ENCODE data around the gene LMNTD2.
A peak's percentile ranks its signal among the peaks of the same experiment; 100 is the strongest.

LMNTD2 gene, protein sequence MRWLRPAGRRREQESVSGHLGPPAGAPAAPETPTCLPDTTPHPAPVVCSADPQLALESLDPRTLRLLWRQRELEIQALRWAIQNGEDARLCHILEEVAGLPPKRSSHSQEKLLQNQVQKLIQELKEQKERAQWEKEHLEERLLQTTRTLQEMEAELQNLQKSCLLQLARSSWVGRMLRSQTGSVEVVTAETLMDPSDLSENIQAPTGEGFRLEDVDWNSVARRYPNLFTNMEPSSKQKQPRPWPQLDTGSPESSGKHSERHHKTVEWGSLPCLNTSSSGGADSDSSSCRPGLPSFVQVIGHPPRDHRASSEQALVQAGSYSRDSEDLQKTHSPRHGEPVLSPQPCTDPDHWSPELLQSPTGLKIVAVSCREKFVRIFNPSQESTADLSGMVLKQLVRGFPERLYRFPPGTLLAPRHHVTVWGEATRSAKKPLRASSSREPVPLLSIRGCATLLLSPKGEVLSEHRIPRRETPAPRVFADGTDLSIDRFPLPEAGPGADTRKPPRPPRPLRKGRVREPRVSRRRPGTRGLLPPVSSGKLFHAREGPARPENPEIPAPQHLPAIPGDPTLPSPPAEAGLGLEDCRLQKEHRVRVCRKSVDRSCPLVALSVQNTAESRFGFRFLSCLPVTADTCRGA

DNA sequence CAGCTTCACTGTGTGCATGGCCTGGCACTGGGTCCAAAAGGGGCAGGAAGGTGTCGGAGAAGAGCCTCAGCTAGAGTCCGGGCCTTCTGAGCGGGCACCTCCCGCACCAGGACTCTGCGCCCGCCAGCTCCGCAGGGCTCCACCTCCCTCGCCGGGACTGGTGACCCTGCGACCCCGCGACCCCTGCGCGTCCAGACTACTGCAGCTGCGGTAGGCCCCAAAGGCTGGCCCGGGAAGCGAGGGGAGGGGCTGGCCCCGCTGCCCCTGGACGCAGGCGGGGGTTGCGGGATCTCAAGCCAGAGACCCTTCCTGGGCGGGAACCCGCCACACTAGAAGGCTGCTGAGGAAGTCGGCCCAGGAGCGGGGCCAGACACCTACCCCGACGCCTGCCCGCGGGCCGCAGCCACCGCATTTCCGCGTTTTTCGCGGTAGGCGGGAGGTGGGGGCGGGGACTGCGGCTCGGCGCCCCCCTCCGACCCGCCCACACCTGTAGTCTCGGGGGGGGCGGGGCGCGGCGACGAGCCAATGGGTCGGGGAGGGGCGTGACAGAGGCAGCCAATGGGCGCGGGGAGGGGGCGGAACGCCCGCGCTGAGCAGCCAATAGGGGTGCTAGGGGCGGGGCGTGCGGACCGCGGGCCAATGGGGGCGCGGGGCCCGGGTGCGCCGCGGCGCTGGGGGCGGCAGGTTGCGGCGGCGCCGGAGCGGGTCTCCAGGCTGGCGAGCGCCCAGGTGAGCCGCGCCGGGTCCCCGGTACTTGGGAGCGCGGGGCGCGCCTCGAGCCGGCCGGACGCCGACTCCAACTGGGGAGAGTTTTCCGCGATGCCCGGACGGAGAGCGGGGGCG, at the start of gene LMNTD2, which contains the start of gene RASSF7:
Gene LMNTD2, minus strand, starts transcription at position 434 of the 843 bp plus-strand sequence. Its CDS starts 22 bp downstream, at position 412.
Gene RASSF7, plus strand, starts transcription at position 666 of the 843 bp plus-strand sequence. CDS start 799 bp downstream, outside the sequence.
- peak; percentile 92 for DNase-seq (ENCODE audit: low spot score)
- peak within 1 kb of the TSS; percentile 95 for H3K4me3 Mint-ChIP-seq
- no peaks in the 10 kb centered on the region for H3K9me3 Mint-ChIP-seq
- H3K27me3 Mint-ChIP-seq (ENCODE audit: low read depth): peaks cover 14% of the 10 kb centered on the region
- H3K36me3 Mint-ChIP-seq (ENCODE audit: low read depth): peaks cover 13% of the 10 kb centered on the region
- H3K27ac Mint-ChIP-seq: peak within 1 kb of the TSS; percentile 49
- peaks cover 9% of the 10 kb centered on the region for H3K4me1 Mint-ChIP-seq (ENCODE audit: low read depth)

DNA sequence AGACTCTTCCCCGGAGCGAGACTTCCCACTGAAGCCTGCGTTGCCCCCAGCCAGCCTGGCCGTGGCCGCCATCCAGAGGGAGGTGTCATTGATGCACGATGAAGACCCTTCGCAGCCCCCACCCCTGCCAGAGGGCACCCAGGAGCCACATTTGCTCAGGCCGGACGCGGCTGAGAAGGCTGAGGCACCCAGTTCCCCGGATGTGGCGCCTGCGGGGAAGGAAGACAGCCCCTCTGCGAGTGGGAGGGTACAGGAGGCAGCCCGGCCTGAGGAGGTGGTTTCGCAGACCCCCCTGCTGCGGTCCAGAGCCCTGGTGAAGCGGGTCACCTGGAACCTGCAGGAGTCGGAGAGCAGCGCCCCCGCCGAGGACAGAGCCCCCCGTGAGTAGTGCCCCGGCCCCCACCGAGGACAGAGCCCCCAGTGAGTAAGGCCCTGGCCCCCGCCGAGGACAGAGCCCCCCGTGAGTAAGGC, 48.8 kb upstream of the LMNTD2 start:
- Mint-ChIP-seq H3K36me3 (ENCODE audit: low read depth) (peaks cover 42% of the 10 kb centered on the region), H3K27ac (no peak overlapping the region), H3K4me3 (no peak overlapping the region), H3K9me3 (no peaks in the 10 kb centered on the region), H3K27me3 (ENCODE audit: low read depth) (no peaks in the 10 kb centered on the region), H3K4me1 (ENCODE audit: low read depth) (peaks cover 7% of the 10 kb centered on the region)
- DNase-seq (ENCODE audit: low spot score): no peak

DNA sequence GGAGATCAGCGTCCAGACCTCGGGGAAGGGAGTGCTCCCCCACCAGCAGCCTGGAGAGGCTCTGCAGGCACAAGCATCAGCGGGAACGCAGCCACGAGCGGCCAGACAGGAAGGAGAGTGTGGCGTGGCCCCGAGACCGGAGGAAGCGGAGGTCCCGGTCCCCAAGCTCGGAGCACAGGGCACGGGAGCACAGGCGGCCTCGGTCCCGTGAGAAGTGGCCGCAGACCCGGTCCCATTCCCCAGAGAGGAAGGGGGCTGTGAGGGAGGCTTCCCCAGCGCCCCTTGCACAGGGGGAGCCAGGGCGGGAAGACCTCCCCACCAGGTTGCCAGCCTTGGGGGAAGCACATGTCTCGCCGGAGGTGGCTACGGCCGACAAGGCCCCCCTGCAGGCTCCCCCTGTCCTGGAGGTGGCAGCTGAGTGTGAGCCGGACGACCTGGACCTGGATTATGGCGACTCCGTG, 48.3 kb upstream of the LMNTD2 start:
- H3K27me3 Mint-ChIP-seq (ENCODE audit: low read depth): no peaks in the 10 kb centered on the region
- peaks cover 2% of the 10 kb centered on the region for H3K4me1 Mint-ChIP-seq (ENCODE audit: low read depth)
- DNase-seq (ENCODE audit: low spot score): no peak
- H3K9me3 Mint-ChIP-seq: no peaks in the 10 kb centered on the region
- H3K4me3 Mint-ChIP-seq: no peak overlapping the region
- peak overlapping the region; percentile 43 for H3K27ac Mint-ChIP-seq
- H3K36me3 Mint-ChIP-seq (ENCODE audit: low read depth): peaks cover 44% of the 10 kb centered on the region

DNA sequence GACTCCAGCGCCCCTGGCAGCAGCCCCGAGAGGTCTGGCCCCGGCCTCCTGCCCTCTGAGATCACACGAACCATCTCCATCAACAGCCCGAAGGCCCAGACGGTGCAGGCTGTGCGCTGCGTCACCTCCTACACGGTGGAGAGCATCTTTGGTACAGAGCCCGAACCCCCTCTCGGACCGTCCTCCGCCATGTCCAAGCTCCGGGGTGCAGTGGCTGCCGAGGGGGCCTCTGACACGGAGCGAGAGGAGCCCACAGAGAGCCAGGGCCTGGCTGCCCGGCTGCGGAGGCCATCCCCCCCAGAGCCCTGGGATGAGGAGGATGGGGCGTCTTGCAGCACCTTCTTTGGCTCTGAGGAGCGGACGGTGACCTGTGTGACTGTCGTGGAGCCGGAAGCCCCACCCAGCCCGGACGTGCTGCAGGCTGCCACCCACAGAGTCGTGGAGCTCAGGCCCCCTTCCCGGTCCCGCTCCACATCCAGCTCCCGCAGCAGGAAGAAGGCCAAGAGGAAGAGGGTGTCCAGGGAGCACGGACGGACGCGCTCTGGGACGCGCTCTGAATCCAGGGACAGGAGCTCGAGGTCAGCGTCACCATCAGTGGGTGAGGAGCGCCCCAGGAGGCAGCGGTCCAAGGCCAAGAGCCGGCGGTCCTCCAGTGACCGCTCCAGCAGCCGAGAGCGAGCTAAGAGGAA, 47.6 kb upstream of the LMNTD2 start:
- H3K27me3 Mint-ChIP-seq (ENCODE audit: low read depth): no peaks in the 10 kb centered on the region

DNA sequence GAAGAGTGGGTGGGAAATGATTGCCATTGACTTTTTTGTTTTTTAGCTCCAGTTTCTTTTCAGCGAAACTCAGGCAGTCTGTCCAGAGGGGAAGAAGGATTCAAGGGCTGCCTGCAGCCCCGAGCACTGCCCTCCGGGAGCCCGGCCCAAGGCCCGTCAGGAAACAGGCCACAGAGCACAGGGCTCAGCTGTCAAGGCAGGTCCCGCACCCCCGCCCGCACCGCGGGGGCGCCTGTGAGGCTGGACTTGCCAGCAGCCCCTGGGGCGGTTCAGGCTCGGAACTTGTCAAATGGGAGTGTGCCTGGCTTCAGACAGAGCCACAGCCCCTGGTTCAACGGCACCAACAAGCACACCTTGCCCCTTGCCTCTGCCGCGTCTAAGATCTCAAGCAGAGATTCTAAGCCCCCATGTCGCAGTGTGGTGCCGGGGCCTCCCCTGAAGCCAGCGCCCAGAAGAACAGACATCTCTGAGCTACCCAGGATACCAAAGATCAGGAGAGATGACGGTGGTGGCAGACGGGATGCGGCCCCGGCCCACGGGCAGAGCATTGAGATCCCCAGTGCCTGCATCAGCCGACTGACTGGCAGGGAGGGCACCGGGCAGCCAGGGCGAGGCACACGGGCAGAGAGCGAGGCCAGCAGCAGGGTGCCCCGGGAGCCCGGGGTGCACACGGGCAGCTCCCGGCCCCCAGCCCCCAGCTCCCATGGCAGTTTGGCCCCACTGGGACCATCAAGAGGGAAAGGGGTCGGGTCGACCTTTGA, 46.7 kb upstream of the LMNTD2 start:
- H3K27me3 Mint-ChIP-seq (ENCODE audit: low read depth): no peaks in the 10 kb centered on the region
- no peaks in the 10 kb centered on the region for H3K9me3 Mint-ChIP-seq
- no peak for DNase-seq (ENCODE audit: low spot score)
- H3K4me3 Mint-ChIP-seq: no peak overlapping the region
- peaks cover 2% of the 10 kb centered on the region for H3K4me1 Mint-ChIP-seq (ENCODE audit: low read depth)
- H3K36me3 Mint-ChIP-seq (ENCODE audit: low read depth): peaks cover 46% of the 10 kb centered on the region
- no peak overlapping the region for H3K27ac Mint-ChIP-seq

More for the DNA sequence above, 47.6 kb upstream of the LMNTD2 start:
- H3K27ac Mint-ChIP-seq: no peak overlapping the region
- H3K36me3 Mint-ChIP-seq (ENCODE audit: low read depth): peaks cover 47% of the 10 kb centered on the region
- H3K4me3 Mint-ChIP-seq: no peak overlapping the region
- no peak for DNase-seq (ENCODE audit: low spot score)
- H3K4me1 Mint-ChIP-seq (ENCODE audit: low read depth): peaks cover 2% of the 10 kb centered on the region
- H3K9me3 Mint-ChIP-seq: no peaks in the 10 kb centered on the region

DNA sequence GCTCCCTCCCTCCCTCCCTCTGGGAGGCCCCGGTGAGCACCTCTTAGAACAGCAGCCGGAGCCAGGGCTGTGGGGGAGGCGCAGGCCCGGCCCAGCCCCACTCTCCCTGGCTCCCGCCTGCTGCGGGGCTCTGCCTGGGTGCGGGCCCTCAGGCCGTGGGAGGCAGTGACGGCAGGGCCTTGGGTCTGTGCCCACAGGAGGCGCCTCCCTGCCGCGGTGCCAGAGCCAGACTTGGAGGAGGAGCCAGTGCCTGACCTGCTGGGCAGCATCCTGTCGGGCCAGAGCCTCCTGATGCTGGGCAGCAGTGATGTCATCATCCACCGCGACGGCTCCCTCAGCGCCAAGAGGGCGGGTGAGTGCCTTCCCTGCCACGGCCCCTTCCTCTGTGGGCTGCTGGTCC, 45.7 kb upstream of the LMNTD2 start:
- H3K4me3 Mint-ChIP-seq: no peak overlapping the region
- H3K27ac Mint-ChIP-seq: no peak overlapping the region
- H3K27me3 Mint-ChIP-seq (ENCODE audit: low read depth): no peaks in the 10 kb centered on the region
- no peaks in the 10 kb centered on the region for H3K9me3 Mint-ChIP-seq
- no peak for DNase-seq (ENCODE audit: low spot score)
- no peaks in the 10 kb centered on the region for H3K4me1 Mint-ChIP-seq (ENCODE audit: low read depth)
- peaks cover 52% of the 10 kb centered on the region for H3K36me3 Mint-ChIP-seq (ENCODE audit: low read depth)

DNA sequence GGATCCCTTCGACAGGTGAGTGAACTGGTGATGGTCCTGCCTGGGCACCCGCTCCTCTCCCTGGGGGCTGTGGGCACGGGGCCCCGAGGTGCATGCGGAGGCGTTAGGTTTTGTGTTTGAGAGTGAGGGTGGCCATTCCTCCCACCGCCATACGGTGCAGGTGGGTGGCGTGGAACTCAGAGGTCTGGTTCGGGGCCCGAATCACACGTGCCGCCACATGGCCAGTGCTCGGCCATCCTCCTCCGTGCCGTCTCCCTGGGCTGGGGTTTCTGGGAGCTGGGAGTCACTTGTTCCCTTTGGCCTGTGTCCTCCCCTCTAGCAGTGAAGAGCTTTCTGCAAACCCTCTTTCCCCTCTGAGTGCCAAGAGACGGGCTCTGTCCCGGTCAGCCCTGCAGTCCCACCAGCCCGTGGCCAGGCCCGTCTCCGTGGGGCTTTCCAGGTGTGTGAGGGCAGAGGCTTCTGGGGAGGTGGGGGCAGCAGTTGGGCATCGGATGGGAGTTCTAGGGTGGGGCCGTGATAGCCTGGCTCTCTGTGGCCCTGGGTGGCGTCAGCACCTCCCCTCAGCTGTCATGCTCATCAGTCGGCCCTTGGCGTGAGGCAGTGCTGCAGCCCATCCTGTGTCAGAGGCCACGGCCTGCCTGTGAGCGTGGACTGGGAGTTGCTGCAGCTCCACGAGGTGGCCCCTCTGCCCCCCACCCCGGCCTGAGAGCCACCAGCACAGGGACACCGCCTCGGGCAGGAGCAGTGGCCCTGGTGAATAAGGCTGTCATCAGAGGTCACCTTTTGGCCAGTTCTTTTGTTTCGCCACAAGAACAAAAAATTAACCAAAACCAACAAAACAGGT, 45.0 kb upstream of the LMNTD2 start:
- no peaks in the 10 kb centered on the region for H3K4me1 Mint-ChIP-seq (ENCODE audit: low read depth)
- no peak for DNase-seq (ENCODE audit: low spot score)
- H3K27me3 Mint-ChIP-seq (ENCODE audit: low read depth): no peaks in the 10 kb centered on the region
- no peak overlapping the region for H3K27ac Mint-ChIP-seq
- H3K36me3 Mint-ChIP-seq (ENCODE audit: low read depth): peaks cover 50% of the 10 kb centered on the region
- H3K4me3 Mint-ChIP-seq: no peak overlapping the region
- no peaks in the 10 kb centered on the region for H3K9me3 Mint-ChIP-seq

DNA sequence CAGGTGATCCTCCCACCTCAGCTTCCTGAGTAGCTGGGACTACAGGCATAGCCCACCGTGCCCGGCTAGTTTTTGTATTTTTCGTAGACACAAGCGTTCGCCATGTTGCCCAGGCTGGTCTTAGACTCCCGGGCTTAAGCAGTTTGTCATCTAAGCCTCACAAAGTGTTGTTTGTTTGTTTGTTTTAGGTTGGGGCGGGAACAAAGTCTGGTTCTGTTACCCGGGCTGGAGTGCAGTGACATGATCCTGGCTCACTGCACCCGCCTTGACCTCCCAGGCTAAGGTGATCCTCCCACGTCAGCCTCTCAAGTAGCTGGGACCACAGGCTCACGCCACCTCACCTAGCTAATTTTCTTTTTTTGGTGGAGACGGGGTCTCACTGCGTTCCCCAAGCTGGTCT, 42.6 kb upstream of the LMNTD2 start:
- H3K9me3 Mint-ChIP-seq: no peaks in the 10 kb centered on the region
- no peak overlapping the region for H3K27ac Mint-ChIP-seq
- no peaks in the 10 kb centered on the region for H3K4me1 Mint-ChIP-seq (ENCODE audit: low read depth)
- H3K27me3 Mint-ChIP-seq (ENCODE audit: low read depth): no peaks in the 10 kb centered on the region
- peaks cover 51% of the 10 kb centered on the region for H3K36me3 Mint-ChIP-seq (ENCODE audit: low read depth)
- H3K4me3 Mint-ChIP-seq: no peak overlapping the region
- no peak for DNase-seq (ENCODE audit: low spot score)

DNA sequence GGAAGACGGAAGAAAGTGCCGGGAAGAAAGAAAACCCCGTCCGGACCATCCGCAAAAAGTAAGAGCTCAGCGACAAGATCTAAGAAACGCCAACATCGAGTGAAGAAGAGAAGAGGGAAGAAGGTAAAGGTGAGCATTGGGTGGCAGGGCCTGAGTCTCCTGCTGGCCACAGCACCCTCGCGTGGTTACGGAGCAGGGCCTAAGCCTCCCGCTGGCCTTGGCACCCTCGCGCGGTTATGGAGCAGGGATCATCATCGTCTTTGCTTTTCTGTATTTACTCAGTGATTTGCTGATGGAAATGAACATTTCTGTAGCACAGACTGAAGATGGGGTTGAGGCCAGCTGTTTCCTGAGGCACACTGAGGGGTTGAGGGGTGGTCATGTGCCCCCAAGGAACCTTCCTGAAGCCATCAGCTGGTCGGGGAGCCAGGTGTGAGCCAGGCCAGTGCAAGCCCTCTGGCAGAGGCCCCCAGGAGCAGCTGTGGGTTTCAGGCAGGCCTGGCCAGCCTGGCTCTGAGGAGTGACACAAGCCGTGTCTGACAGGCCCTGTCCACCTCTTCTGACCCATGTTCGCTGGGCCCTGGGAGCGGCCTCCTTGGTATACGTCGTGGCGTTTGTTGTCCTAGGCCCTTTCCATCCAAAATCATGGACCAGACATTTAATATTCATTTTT, 41.2 kb upstream of the LMNTD2 start:
- H3K9me3 Mint-ChIP-seq: no peaks in the 10 kb centered on the region
- no peak for DNase-seq (ENCODE audit: low spot score)
- no peak overlapping the region for H3K27ac Mint-ChIP-seq
- H3K4me1 Mint-ChIP-seq (ENCODE audit: low read depth): no peaks in the 10 kb centered on the region
- no peaks in the 10 kb centered on the region for H3K27me3 Mint-ChIP-seq (ENCODE audit: low read depth)
- no peak overlapping the region for H3K4me3 Mint-ChIP-seq
- H3K36me3 Mint-ChIP-seq (ENCODE audit: low read depth): peaks cover 46% of the 10 kb centered on the region

DNA sequence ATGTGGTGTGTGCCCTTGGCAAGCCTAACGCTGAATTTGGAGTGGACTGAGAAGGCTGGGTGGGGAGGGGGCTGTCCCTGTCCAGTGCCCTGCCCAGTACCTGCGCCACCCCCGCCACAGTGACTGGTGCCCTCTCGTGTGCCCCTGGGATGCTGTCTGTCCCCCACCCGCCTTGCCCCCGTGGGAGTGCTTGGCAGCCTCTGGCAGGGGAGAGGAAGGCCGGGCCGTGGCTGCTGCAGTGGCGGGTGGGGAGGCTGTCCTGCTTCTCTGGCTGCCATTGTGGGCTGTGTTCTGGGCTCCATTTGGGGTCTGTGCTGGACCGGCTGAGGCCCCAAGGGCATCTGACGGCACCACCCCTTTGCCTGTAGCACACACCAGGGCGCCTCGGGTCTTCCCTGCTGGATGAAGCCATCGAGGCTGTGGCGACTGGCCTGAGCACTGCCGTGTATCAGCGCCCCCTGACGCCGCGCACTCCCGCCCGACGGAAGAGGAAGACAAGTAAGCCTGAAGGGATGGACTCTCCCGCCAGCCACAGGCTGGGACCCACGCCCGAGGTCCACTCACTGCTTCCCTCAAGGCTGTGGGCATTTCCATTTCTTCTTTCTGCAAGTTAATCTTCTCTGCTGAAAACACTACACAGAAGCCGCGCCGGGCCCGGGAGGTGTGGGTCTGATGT, 37.6 kb upstream of the LMNTD2 start:
- no peak overlapping the region for H3K27ac Mint-ChIP-seq

DNA sequence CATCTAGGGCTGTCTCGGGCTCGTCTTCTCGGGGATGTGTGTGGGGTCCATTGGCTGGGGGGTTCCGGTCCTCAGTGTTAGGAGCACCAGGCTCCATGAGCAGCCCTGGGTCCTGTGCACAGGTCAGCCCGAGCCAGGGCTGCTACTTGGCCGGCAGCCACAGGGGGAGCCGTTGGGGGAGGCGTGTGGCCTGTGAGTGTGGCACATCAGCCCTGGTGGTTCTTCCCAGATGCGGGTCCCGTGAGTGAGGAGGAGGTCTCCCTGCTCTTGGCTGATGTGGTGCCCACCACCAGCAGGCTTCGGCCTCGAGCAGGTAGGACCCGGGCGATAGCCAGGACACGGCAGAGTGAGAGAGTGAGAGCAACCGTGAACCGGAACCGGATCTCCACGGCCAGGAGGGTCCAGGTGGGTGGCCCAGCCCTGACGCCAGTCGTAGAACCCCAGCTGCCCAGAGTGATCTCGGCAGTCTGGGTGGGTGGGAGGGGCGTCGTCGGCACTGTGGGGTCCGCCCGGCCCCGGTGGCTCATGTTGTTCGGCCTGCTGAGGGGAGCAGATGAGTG, 36.7 kb upstream of the LMNTD2 start:
- Mint-ChIP-seq H3K4me3 (no peak overlapping the region), H3K4me1 (ENCODE audit: low read depth) (no peaks in the 10 kb centered on the region), H3K36me3 (ENCODE audit: low read depth) (peaks cover 53% of the 10 kb centered on the region), H3K9me3 (no peaks in the 10 kb centered on the region), H3K27ac (no peak overlapping the region), H3K27me3 (ENCODE audit: low read depth) (no peaks in the 10 kb centered on the region)
- no peak for DNase-seq (ENCODE audit: low spot score)

More for the DNA sequence above, 37.6 kb upstream of the LMNTD2 start:
- Mint-ChIP-seq H3K9me3 (no peaks in the 10 kb centered on the region), H3K36me3 (ENCODE audit: low read depth) (peaks cover 49% of the 10 kb centered on the region), H3K27me3 (ENCODE audit: low read depth) (no peaks in the 10 kb centered on the region), H3K4me3 (no peak overlapping the region), H3K4me1 (ENCODE audit: low read depth) (no peaks in the 10 kb centered on the region)
- DNase-seq (ENCODE audit: low spot score): no peak

Data from T-helper 2 cell treated with Interferon-gamma antibody and Interleukin-4, amounts not matched to agents 5 μg/mL and 100 μg/mL, for 36 hours (primary cell).